GM10266 (cell line): ENCODE measurements around the gene FHIP2A.
"Not testable (repeated sequence)": the region's sequence is repeated elsewhere in the genome, so short reads cannot be mapped to it uniquely, and the experiment has no call there.

Source experiments
- DNase-seq: peaks from one replicate; pipeline ENCODE4 v3.0.0; 2012; ENCODE audit errors: extremely low spot score
- CTCF ChIP-seq: IDR thresholded peaks from 2 replicates; pipeline ENCODE4 v1.5.1; 2012; ENCODE audit warnings: mild to moderate bottlenecking, low read depth; ENCODE audit not compliant: control insufficient read depth, insufficient read depth; ENCODE audit errors: missing control alignments

FHIP2A gene

DNA sequence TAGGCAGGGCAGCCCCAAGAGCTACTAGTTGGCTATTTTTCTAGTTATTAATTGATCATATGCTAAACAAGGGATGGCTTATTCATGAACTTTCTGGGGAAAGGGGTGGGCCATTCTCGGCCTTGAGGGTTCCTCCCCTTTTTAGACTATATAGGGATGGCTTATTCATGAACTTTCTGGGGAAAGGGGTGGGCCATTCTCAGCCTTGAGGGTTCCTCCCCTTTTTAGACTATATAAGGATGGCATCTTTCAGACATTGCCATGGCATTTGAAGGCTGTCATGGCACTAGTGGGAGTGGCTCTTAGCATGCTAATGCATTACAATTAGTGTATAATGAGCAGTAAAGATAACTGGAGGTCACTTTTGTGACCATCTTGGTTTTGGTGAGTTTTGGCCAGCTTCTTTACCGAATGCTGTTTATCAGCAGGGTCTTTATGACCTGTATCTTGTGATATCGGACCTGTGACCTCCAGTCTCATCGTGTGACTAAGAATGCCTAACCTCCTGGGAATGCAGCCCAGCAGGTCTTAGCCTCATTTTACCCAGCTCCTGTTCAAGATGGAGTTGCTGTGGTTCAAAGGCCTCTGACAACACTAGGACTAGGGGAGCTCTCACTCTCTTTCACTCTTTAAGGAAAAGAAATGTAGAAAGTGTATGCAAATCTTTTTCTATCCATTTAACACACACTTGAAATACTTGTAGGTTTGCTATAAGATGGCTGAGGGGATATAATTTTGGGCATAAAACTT lies 7.8 kb downstream of the FHIP2A start:
- TF ChIP-seq CTCF: no peak
- DNase-seq: no peak

DNA sequence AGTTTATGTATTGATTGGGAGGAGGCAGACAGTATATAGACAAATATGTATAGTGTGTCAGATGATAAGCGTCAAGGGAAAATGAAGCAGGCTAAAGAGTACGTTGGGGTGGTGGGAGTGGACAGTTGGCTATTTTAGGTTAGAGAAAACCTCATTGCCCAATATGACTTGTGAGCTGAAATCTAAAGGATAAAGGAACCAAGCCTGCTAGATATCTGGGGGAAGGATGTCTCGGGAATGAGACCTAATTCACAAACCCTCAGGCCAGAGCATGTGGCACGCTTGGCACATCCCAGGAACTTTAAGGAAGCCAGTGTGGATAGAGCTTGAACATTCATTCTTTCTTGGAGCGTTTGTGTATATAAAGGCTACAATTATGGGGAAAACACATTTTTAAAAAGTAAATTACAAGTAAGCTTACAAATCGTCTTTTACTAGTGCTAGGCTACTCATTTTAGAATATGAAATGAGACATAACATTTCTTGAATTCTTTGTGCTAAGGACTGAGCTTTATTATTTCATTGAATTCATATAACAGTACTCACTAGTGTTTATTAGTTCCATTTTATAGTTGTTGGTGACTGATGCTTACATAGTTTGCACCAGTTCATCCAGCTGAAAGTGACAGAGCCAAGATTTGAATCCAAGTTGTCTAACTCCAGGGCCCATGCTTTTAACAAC lies 9.7 kb downstream of the FHIP2A start:
- no peak for TF ChIP-seq CTCF
- no peak for DNase-seq

GRCh38 chr10:114837690-114838089 lies 16.1 kb downstream of the FHIP2A start:
- DNase-seq: no peak
- TF ChIP-seq CTCF: no peak

- no peak for DNase-seq
- TF ChIP-seq CTCF: no peak
Measured at GRCh38 chr10:114839901-114840300, 18.3 kb downstream of the FHIP2A start.

DNA sequence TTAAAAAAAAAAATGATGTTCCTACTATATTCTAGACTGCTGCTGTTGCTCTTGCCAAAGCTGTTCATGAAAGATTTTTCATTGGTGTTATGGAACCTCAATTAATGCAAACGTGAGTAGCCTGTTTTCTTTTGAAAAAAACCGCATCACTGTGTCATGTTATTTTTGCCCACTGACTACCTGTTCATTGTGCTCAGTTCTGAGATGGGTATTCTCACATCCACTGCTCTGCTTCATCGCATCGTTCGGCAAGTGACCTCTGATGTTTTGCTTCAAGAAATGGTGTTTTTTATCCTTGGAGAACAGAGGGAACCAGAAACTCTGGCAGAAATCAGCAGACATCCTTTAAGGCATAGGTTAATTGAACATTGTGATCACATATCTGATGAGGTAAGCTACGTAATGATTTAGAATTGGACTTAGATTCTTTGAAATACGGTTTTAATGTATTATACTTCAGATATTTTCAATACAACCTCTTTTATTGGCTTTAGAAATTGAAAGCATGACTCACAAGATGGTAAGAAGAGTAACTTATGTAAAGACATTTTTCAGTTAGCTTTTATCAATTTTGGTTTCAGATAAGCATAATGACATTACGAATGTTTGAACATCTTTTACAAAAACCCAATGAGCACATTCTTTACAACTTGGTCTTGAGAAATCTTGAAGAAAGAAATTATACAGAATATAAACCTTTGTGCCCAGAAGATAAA lies 24.6 kb downstream of the FHIP2A start:
- DNase-seq: no peak
- TF ChIP-seq CTCF: no peak

GRCh38 chr10:114847517-114847916 lies 25.9 kb downstream of the FHIP2A start:
- DNase-seq: not testable (repeated sequence)

DNA sequence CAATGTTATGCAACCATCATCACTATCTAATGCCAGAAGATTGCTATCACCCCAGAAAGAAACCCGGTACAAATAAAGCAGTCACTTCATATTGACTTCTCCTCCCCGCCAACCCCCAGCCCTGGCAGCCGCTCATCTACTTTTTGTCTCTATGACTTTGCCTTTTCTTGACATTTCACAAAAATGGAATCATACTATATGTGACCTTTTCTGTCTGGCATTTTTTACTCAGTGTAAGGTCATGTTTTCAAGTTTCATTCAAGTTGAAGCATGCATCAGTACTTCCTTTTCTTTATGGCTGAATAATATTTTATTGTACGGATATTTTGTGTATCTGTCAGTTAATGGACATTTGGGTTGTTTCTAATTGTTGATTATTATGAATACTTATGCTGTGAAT lies 28.1 kb downstream of the FHIP2A start:
- no peak for DNase-seq
- TF ChIP-seq CTCF: no peak
